Heart left ventricle (tissue), 16 donors: Measurements from ENCODE around the gene PGBD5. TPM values are rescaled to one million over a fixed set of nuclear protein-coding genes. Genes with fewer than 3 reads are reported as not detected.

Experiments used
- ATAC-seq, 4 donors: fragments of 200-7000 bp; cut with Tn5 transposase; one replicate each; pipeline ENCODE4 v1.9.1; 2020 to 2022; ENCODE audit warnings: moderate library complexity in 4 of 4, mild to moderate bottlenecking in 3 of 4, moderate number of reproducible peaks in 1 of 4
- DNase-seq, 5 donors: peaks; one replicate each; pipeline ENCODE4 v3.0.0-alpha.2; 2020
- H3K27ac ChIP-seq, 12 donors: fragments of 200-600 bp; sonication (generic) in 4 of 12; one replicate each; pipeline versions ENCODE4 v1.5.0 to v1.8.0; 2016 to 2022; ENCODE audit warnings: mild to moderate bottlenecking in 2 of 12
- H3K27me3 ChIP-seq, 9 donors: fragments of 200-600 bp; sonication (generic) in 2 of 9; one replicate each; pipeline versions ENCODE4 v1.5.1 to v1.8.0; 2016 to 2022; ENCODE audit warnings: mild to moderate bottlenecking in 3 of 9
- H3K36me3 ChIP-seq, 9 donors: fragments of 200-600 bp; sonication (generic) in 2 of 9; one replicate each; pipeline versions ENCODE4 v1.5.0 to v1.8.0; 2018 to 2022; ENCODE audit warnings: mild to moderate bottlenecking in 2 of 9
- H3K4me1 ChIP-seq, 12 donors: fragments of 200-600 bp; sonication (generic) in 4 of 12; one replicate each; pipeline versions ENCODE4 v1.5.0 to v1.8.0; 2016 to 2022; ENCODE audit warnings: mild to moderate bottlenecking in 3 of 12
- H3K4me3 ChIP-seq, 12 donors: fragments of 200-600 bp; sonication (generic) in 4 of 12; one replicate each; pipeline versions ENCODE4 v1.5.0 to v1.8.0; 2017 to 2022; ENCODE audit warnings: mild to moderate bottlenecking in 9 of 12, moderate library complexity in 4 of 12
- H3K9me3 ChIP-seq, 12 donors: fragments of 200-600 bp; sonication (generic) in 4 of 12; one replicate each; pipeline versions ENCODE4 v1.5.0 to v1.8.0; 2016 to 2022; ENCODE audit warnings: mild to moderate bottlenecking in 1 of 12
- CTCF ChIP-seq, 12 donors: fragments of 200-600 bp; sonication (generic) in 4 of 12; IDR thresholded peaks; one replicate each; pipeline versions ENCODE4 v1.5.0 to v1.8.0; 2018 to 2022; ENCODE audit warnings: antibody characterized with exemption in 12 of 12, mild to moderate bottlenecking in 5 of 12
- POLR2A ChIP-seq, 2 donors: fragments of 450-650 bp; IDR thresholded peaks; one replicate each; pipeline ENCODE4 v1.6.1; 2017; ENCODE audit warnings: antibody characterized with exemption in 2 of 2, mild to moderate bottlenecking in 2 of 2, moderate library complexity in 2 of 2
- WGBS, 4 donors: extraction: QIAGEN DNeasy Blood & Tissue Kit in 2 of 4; methylation state at CpG; one replicate each; pipeline versions ENCODE4 v1.1.5 to v1.1.7; 2013 to 2018; 5-methylcytosine and 5-hydroxymethylcytosine counted together
- intact Hi-C, 10 donors: fragments of 100-400 bp; cut with DNase I; formaldehyde crosslinking; loops; one replicate each; pipeline versions ENCODE4 v1.11.1 to v1.14.2; 2022
- polyA plus RNA-seq, 2 donors: library from polyadenylated mRNA; stranded (reverse); fragments of 200-250 nt; gene quantifications; one replicate each; pipeline ENCODE4 v1.2.3, GENCODE V29; 2013
- total RNA-seq, 9 donors: library from RNA; depleted of rRNA in 2 of 9; stranded (reverse); fragments of >200 nt in 2 of 9; fragmentation: NEBNext Ultra II Directional in 3 of 9; extraction: Animal tissue kit (Norgen Biotek cat#: 25700) in 3 of 9; gene quantifications; one replicate each; pipeline versions ENCODE4 v1.1.0 to v1.2.4, GENCODE V29; 2016 to 2023
- donor health status: ischemic (EF 13 %, LVEDD 7.1; RV severe dilation, severe dysfunction).
- donor health status: healthy with polysubstance abuse.
- donor health status: DM: no; HTN: yes; CAD: no.
- donor health status: DM: no; HTN: no; CAD: no.
- donor health status: ischemic (EF 25% LVEDD 6.9; RV normal size, moderate dysfunction).
- donor health status: ischemic (EF 25% LVEDD 5.7; RV mildly dilated, moderate dysfunction).
- donor health status: healthy.
- donor health status: DM: yes; HTN: yes; CAD: no.
- donor health status: ischemic (EF 35%, LVEDD 5.7; RV mildly dilated, moderate dysfunction).
- donor health status: nonischemic (EF 11% LVEDD 7.7; RV severe dilation, severe dysfunction).
- donor health status: DM: yes; HTN: yes; CAD: no.
- donor health status: PGD.
- donor health status: ischemic (EF 29% LVEDD 5.4; RV normal size, mild dysfunction).
- donor health status: nonischemic (EF 23%, LVEDD 6.1; RV moderate dilation, normal function).

PGBD5 gene
- total and polyA plus RNA-seq, 11 donors, result 1.3 to 16.1 (median 6.3) TPM

- DNase-seq (no peak), ATAC-seq (no peak)
- Histone ChIP-seq H3K27ac (no peak overlapping the region), H3K36me3 (no peaks in the 10 kb centered on the region), H3K9me3 (no peaks in the 10 kb centered on the region), H3K4me3 (no peak overlapping the region), H3K4me1 (no peaks in the 10 kb centered on the region), H3K27me3 (no peaks in the 10 kb centered on the region)
- WGBS, 4 donors, result 25 to 83% (median 74%) methylated on average over 1 to 3 of the region's 3 CpGs
- TF ChIP-seq POLR2A (IDR thresholded peaks at IDR 0.05) (no peak), CTCF (IDR thresholded peaks at IDR 0.05) (peak in 2 of 12 donors; percentile 14 to 16)
- intact Hi-C loops, result no loop called here
Measured at GRCh38 chr1:230365723-230366307, 60.3 kb downstream of the PGBD5 start.

GRCh38 chr1:230362949-230363348 is 63.2 kb downstream of the PGBD5 start:
- H3K27ac ChIP-seq, result no peak overlapping the region
- intact Hi-C loops, result no loop called here
- WGBS, 4 donors, result 89 to 100% (median 94%) methylated on average over 5 to 8 of the region's 8 CpGs
- no peaks in the 10 kb centered on the region for H3K27me3 ChIP-seq
- no peaks in the 10 kb centered on the region for H3K36me3 ChIP-seq
- ATAC-seq (no peak), DNase-seq (no peak)
- TF ChIP-seq POLR2A (IDR thresholded peaks at IDR 0.05) (no peak), CTCF (IDR thresholded peaks at IDR 0.05) (no peak)
- H3K9me3 ChIP-seq, result no peaks in the 10 kb centered on the region
- H3K4me3 ChIP-seq, result no peak overlapping the region
- H3K4me1 ChIP-seq, result no peaks in the 10 kb centered on the region

- H3K27me3 ChIP-seq, result no peaks in the 10 kb centered on the region
- no peak overlapping the region for H3K27ac ChIP-seq
- H3K9me3 ChIP-seq, result no peaks in the 10 kb centered on the region
- H3K36me3 ChIP-seq, result no peaks in the 10 kb centered on the region
- no peaks in the 10 kb centered on the region for H3K4me1 ChIP-seq
- 78 to 93% (median 86%) methylated on average over 8 to 10 of the region's 10 CpGs for WGBS, 4 donors
- no peak overlapping the region for H3K4me3 ChIP-seq
- DNase-seq, result no peak
- no peak for ATAC-seq
- intact Hi-C loops, result no loop called here
- no peak for TF ChIP-seq POLR2A (IDR thresholded peaks at IDR 0.05)
- TF ChIP-seq CTCF (IDR thresholded peaks at IDR 0.05), result no peak
Measured at GRCh38 chr1:230361941-230362340, 64.2 kb downstream of the PGBD5 start.

GRCh38 chr1:230359992-230360668 is 66.0 kb downstream of the PGBD5 start:
- no peak for TF ChIP-seq CTCF (IDR thresholded peaks at IDR 0.05)
- TF ChIP-seq POLR2A (IDR thresholded peaks at IDR 0.05), result no peak
- intact Hi-C loops, result no loop called here

More at GRCh38 chr1:230359992-230360668, 66.0 kb downstream of the PGBD5 start:
- no peaks in the 10 kb centered on the region for H3K4me1 ChIP-seq
- ATAC-seq (no peak), DNase-seq (no peak)
- no peaks in the 10 kb centered on the region for H3K9me3 ChIP-seq
- WGBS, 4 donors, result 79 to 88% (median 85%) methylated on average over 7 of the region's 7 CpGs
- H3K36me3 ChIP-seq, result no peaks in the 10 kb centered on the region
- H3K4me3 ChIP-seq, result no peak overlapping the region
- no peaks in the 10 kb centered on the region for H3K27me3 ChIP-seq
- H3K27ac ChIP-seq, result no peak overlapping the region
